ENCODE data around the gene ZFHX2. TPM values are rescaled to one million over a fixed set of nuclear protein-coding genes. Genes with fewer than 3 reads are reported as not detected.
"Not testable (repeated sequence)": the region's sequence is repeated elsewhere in the genome, so short reads cannot be mapped to it uniquely, and the experiment has no call there.

The ZFHX2 gene
- total RNA-seq, 2 donors from 2014 or later = 0.59 to 0.85 TPM

GRCh38 chr14:23540141-23540469 lies 11.5 kb downstream of the ZFHX2 start:
- no peaks in the 10 kb centered on the region for H3K9me3 ChIP-seq
- TF ChIP-seq CTCF (IDR thresholded peaks at IDR 0.05) = no peak
- no peaks in the 10 kb centered on the region for H3K36me3 ChIP-seq
- H3K4me3 ChIP-seq = no peak overlapping the region
- no peaks in the 10 kb centered on the region for H3K27me3 ChIP-seq
- no peak for DNase-seq (ENCODE audit: low spot score)
- H3K27ac ChIP-seq = no peak overlapping the region
- H3K4me1 ChIP-seq = peaks cover 0 to 8% of the 10 kb centered on the region in 2 donors

GRCh38 chr14:23539248-23540140 lies 12.1 kb downstream of the ZFHX2 start:
- H3K27ac ChIP-seq = no peak overlapping the region
- no peaks in the 10 kb centered on the region for H3K27me3 ChIP-seq
- H3K4me1 ChIP-seq = peaks cover 0 to 8% of the 10 kb centered on the region in 2 donors
- DNase-seq (ENCODE audit: low spot score) = no peak
- peak; percentile 67 to 77 for TF ChIP-seq CTCF (IDR thresholded peaks at IDR 0.05)
- no peak overlapping the region for H3K4me3 ChIP-seq
- no peaks in the 10 kb centered on the region for H3K9me3 ChIP-seq
- no peaks in the 10 kb centered on the region for H3K36me3 ChIP-seq

DNA sequence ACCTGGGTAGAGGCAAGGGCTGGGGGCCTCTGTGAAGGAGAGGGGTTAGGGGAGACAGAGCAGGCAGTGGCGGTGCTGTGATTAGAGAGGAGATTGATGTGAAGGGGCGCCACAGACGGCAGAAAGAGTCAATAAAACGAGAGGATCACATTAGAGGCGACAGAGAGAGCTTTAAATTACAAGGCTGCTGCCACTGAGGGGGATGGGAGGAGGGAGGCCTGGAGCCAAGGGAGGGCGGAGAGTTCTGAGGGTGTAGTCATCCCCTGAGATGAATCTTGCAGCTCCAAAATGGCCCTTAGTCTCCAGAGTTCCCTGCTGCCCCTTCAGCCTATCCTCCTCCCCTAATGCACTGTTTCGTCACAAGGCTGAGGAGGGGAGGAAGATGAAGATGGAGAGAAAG lies 12.8 kb downstream of the ZFHX2 start:
- Histone ChIP-seq H3K4me1 (peaks cover 0 to 8% of the 10 kb centered on the region in 2 donors), H3K27ac (no peak overlapping the region), H3K27me3 (no peaks in the 10 kb centered on the region), H3K9me3 (no peaks in the 10 kb centered on the region), H3K4me3 (no peak overlapping the region), H3K36me3 (no peaks in the 10 kb centered on the region)
- DNase-seq (ENCODE audit: low spot score) = no peak
- TF ChIP-seq CTCF (IDR thresholded peaks at IDR 0.05) = no peak

DNA sequence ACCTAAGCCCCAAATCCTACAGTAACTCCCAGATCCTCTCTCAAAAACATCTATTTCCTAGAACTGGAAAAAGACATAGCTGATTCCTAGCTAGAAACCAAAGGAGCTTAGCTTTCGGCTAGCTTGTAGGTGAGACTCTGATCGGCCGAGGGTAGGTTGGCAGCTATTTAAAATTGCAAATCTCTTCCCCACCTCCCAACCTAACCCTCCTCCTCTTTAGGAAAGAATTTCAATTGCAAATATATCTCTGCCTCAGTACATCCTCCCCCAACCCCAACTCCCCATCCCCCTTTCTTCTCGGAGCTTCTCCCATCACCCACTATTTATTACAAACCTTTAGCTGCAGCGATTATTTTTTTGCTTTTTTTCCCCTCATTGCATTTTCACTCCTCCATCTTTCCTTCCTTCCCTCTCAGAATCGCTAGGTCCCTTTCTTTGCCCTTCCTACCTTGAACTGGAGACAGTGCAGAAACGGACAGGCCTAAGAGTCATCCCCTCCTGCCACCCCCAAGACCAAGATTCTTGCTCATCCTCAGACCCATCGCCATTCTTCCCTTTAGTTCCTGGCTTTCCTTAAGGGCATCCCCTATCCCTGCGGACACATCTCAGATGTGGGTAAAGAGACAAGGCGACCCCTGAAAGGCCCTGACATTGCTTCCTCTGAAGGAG lies 13.4 kb downstream of the ZFHX2 start:
- no peak for DNase-seq (ENCODE audit: low spot score)
- no peak for TF ChIP-seq CTCF (IDR thresholded peaks at IDR 0.05)
- Histone ChIP-seq H3K4me1 (peaks cover 0 to 8% of the 10 kb centered on the region in 2 donors), H3K27ac (no peak overlapping the region), H3K27me3 (no peaks in the 10 kb centered on the region), H3K36me3 (no peaks in the 10 kb centered on the region), H3K9me3 (no peaks in the 10 kb centered on the region), H3K4me3 (no peak overlapping the region)

DNA sequence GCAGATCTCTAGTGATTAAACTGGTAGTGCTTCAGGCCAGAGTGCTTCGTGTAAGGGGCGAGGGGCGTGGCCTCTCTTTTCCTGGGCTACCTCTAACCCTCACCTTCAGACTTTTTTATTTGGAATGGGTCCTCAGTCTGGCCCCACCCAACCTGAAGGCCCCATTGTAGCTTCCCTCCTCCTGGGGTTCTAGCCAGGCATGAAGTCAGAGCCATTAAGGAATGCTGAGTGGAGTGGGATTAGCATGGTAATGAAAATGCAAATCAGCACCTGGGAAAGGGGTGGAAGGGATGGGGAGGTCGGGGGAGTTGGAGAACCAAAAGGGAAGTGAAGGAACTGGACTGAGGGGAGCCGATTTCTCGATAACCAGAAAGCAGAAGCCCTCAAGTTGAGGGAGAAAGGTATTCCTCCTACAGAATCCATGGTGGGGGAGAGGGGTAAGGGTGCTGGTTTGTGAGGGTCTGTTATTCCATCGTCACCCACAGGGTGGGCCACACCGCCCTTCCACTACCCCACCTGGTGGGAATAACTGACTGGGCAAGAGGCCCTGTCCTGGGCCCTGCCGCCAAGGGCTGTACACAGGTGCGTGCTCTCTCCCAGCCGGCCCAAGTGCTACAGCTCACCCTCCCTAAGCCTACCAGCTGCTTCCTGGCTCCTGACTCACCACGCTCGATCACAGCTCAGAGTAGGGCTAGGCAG lies 14.1 kb downstream of the ZFHX2 start:
- Histone ChIP-seq H3K4me1 (peaks cover 0 to 8% of the 10 kb centered on the region in 2 donors), H3K9me3 (no peaks in the 10 kb centered on the region), H3K4me3 (no peak overlapping the region), H3K36me3 (no peaks in the 10 kb centered on the region), H3K27me3 (no peaks in the 10 kb centered on the region), H3K27ac (no peak overlapping the region)
- no peak for TF ChIP-seq CTCF (IDR thresholded peaks at IDR 0.05)
- no peak for DNase-seq (ENCODE audit: low spot score)

- not testable (repeated sequence) for H3K27ac ChIP-seq; H3K4me3 ChIP-seq; DNase-seq (ENCODE audit: low spot score); H3K36me3 ChIP-seq; H3K27me3 ChIP-seq; H3K9me3 ChIP-seq; H3K4me1 ChIP-seq
Observed at GRCh38 chr14:23536906-23537305, 14.7 kb downstream of the ZFHX2 start.
